GM06990 (cell line): Measurements from ENCODE around the gene MRM2.

Source experiments
- DNase-seq: peaks from one replicate; pipeline ENCODE4 v3.0.0-alpha.2; 2011; ENCODE audit not compliant: insufficient read length; ENCODE audit errors: extremely low read depth
- H3K27me3 ChIP-seq: replicated peaks from 2 replicates; pipeline ENCODE4 v1.6.0; 2011; ENCODE audit warnings: low read length; ENCODE audit not compliant: control insufficient read depth, insufficient read depth
- H3K36me3 ChIP-seq: 2 replicates; pipeline ENCODE4 v1.5.1; 2011; ENCODE audit warnings: low read length; ENCODE audit not compliant: control insufficient read depth, insufficient read depth
- H3K4me3 ChIP-seq: replicated peaks from 2 replicates; pipeline ENCODE4 v1.5.1; 2011; ENCODE audit warnings: low read depth, mild to moderate bottlenecking, control low read depth, low read length
- CTCF ChIP-seq: IDR thresholded peaks from 2 replicates; pipeline ENCODE4 v1.5.1; 2011; ENCODE audit warnings: low read length, control low read depth, mild to moderate bottlenecking, inconsistent platforms; ENCODE audit not compliant: insufficient read depth, poor library complexity, severe bottlenecking

The MRM2 gene

GRCh38 chr7:2257651-2258050, 15.6 kb upstream of the MRM2 start:
- TF ChIP-seq CTCF, result no peak
- H3K27me3 ChIP-seq, result no peaks in the 10 kb centered on the region
- no peak for DNase-seq
- peaks cover 45% of the 10 kb centered on the region for H3K36me3 ChIP-seq
- no peak overlapping the region for H3K4me3 ChIP-seq

DNA sequence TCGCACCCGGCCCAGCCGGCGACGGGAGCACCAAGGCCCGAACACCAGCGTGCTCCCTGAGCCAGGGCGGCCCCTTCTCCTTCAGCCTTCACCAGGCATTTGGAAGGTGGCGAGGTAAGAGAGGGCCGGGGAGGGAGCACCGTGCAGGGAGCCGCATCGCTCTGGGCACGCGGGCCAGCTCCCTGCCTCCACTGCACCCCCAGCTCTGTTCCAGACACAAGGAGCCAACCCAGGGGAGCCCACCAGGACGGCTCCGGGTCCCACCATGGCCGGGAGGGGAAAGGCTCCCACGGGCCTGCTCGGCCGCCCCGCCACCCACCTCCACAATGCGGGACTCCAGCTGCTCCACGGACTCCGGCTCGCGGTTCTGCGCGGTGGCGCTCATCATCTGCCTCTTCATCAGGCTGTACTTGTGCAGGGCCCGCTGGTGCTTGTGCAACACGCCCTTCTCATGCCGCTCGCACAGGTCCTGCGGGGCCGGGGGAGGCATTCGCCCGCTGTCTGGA, 15.1 kb upstream of the MRM2 start:
- DNase-seq, result no peak
- TF ChIP-seq CTCF, result no peak
- Histone ChIP-seq H3K4me3 (no peak overlapping the region), H3K27me3 (no peaks in the 10 kb centered on the region), H3K36me3 (peaks cover 43% of the 10 kb centered on the region)

DNA sequence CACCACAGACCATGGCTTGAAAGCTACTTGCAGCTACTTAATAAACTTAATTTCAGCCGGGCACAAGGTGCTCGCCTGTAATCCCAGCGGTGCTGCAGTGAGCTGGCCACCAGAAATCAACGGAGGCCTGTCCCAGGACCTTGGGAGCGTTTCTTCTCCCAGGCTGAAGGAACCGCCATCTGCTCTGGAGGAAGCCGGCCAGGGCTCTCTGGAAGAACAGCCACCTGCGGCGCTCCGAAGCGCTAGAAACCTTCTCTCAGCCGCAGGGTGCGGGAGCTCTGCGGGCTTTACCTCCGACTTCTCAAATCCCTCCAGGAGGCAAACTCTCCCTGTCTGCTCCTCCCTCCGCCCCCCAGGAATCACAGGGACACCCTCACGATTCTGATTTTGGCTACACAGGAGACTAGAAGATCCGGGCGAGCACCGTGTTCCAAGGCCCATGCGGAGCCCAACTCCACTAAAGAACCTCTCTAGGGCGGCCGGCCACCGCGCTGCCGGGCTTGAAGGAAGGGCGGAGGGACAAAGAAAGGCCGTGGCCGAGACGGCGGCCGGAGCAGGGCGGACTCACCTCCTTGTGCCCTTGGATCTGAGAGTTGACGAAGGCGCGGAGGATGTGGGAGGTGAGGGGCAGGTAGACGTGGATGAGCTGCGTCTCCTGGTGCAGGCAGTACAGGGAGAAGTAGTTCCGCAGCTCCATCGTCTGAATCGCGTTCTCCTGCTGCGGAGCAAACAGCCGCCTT, 14.5 kb upstream of the MRM2 start:
- Histone ChIP-seq H3K36me3 (peaks cover 43% of the 10 kb centered on the region), H3K4me3 (no peak overlapping the region)
- TF ChIP-seq CTCF, result no peak

GRCh38 chr7:2255145-2256139, 13.4 kb upstream of the MRM2 start:
- no peak for DNase-seq
- TF ChIP-seq CTCF, result no peak
- no peak overlapping the region for H3K4me3 ChIP-seq

More for the DNA sequence above, 14.5 kb upstream of the MRM2 start:
- no peaks in the 10 kb centered on the region for H3K27me3 ChIP-seq
- no peak for DNase-seq

GRCh38 chr7:2254429-2255144, 12.6 kb upstream of the MRM2 start:
- no peaks in the 10 kb centered on the region for H3K27me3 ChIP-seq
- no peak for TF ChIP-seq CTCF
- peaks cover 43% of the 10 kb centered on the region for H3K36me3 ChIP-seq
- DNase-seq, result no peak
- H3K4me3 ChIP-seq, result no peak overlapping the region

More at GRCh38 chr7:2255145-2256139, 13.4 kb upstream of the MRM2 start:
- H3K27me3 ChIP-seq, result no peaks in the 10 kb centered on the region
- peaks cover 45% of the 10 kb centered on the region for H3K36me3 ChIP-seq
